Keratinocyte (primary cell): ENCODE measurements around the gene BLOC1S4.

Source experiments
- EZH2 ChIP-seq: IDR thresholded peaks from one replicate; pipeline ENCODE4 v1.6.1; 2012; ENCODE audit warnings: inconsistent platforms, mild to moderate bottlenecking, low read length, moderate library complexity
- TF ChIP-seq, protein P1 (sequence below), 3 experiments: IDR thresholded peaks in 1 of 3; conservative IDR thresholded peaks in 1 of 3; optimal IDR thresholded peaks in 1 of 3; 2 replicates in 2 of 3; 3 replicates in 1 of 3; pipeline versions ENCODE3 to v1.5.1; 2011; ENCODE audit warnings: low read length in 3 of 3, mild to moderate bottlenecking in 3 of 3, moderate library complexity in 2 of 3, control low read depth in 1 of 3, inconsistent platforms in 1 of 3; ENCODE audit not compliant: insufficient read depth in 2 of 3; ENCODE audit errors: extremely low read depth in 1 of 3

DNA sequence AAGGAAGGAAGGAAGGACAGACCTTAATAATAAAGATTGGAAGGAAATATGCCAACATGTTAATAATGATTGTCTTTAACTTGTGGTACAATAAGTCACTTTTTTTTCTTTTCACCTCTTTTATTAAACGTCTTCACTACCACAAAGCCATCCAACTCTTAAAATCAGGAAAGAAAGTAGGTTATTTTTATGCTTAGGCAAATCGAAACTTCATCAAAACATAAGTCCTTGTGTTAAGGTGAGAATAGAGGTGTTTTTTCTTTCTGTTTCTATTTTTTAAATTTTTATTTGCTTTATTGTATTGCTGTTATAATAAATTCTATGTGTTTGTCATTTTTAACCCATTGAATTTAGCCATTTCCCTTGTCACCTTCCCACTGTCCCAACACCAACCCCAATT, 26.5 kb downstream of the BLOC1S4 start:
- TF ChIP-seq, protein P1, sequence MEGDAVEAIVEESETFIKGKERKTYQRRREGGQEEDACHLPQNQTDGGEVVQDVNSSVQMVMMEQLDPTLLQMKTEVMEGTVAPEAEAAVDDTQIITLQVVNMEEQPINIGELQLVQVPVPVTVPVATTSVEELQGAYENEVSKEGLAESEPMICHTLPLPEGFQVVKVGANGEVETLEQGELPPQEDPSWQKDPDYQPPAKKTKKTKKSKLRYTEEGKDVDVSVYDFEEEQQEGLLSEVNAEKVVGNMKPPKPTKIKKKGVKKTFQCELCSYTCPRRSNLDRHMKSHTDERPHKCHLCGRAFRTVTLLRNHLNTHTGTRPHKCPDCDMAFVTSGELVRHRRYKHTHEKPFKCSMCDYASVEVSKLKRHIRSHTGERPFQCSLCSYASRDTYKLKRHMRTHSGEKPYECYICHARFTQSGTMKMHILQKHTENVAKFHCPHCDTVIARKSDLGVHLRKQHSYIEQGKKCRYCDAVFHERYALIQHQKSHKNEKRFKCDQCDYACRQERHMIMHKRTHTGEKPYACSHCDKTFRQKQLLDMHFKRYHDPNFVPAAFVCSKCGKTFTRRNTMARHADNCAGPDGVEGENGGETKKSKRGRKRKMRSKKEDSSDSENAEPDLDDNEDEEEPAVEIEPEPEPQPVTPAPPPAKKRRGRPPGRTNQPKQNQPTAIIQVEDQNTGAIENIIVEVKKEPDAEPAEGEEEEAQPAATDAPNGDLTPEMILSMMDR (optimal IDR thresholded peaks at IDR 0.05 in 1 of 3, IDR thresholded peaks at IDR 0.05 in 1 of 3, conservative IDR thresholded peaks at IDR 0.05 in 1 of 3; ENCODE audit: extremely low read depth in 1 of 3, insufficient read depth in 2 of 3, low read length in 3 of 3), result no peak
- TF ChIP-seq EZH2, result no peak
